Upper lobe of right lung (tissue), 1 donor: ENCODE results near the gene OLR1. TPM values are rescaled to one million over a fixed set of nuclear protein-coding genes. Genes with fewer than 3 reads are reported as not detected.
"Not testable (repeated sequence)": the region's sequence is repeated elsewhere in the genome, so short reads cannot be mapped to it uniquely, and the experiment has no call there.

Experiments
- ATAC-seq: fragments of 200-7000 bp; cut with Tn5 transposase; one replicate; pipeline ENCODE4 v1.9.1; 2020; ENCODE audit warnings: mild to moderate bottlenecking, moderate library complexity
- DNase-seq: peaks from one replicate; pipeline ENCODE4 v3.0.0-alpha.2; 2020
- H3K27ac ChIP-seq: fragments of 200-600 bp; one replicate; pipeline ENCODE4 v1.8.0; 2022
- H3K27me3 ChIP-seq: fragments of 200-600 bp; one replicate; pipeline ENCODE4 v1.8.0; 2022; ENCODE audit warnings: mild to moderate bottlenecking
- H3K36me3 ChIP-seq: fragments of 200-600 bp; one replicate; pipeline ENCODE4 v1.8.0; 2022
- H3K4me1 ChIP-seq: fragments of 200-600 bp; one replicate; pipeline ENCODE4 v1.8.0; 2022
- H3K4me3 ChIP-seq: fragments of 200-600 bp; one replicate; pipeline ENCODE4 v1.8.0; 2022; ENCODE audit warnings: mild to moderate bottlenecking
- H3K9me3 ChIP-seq: fragments of 200-600 bp; one replicate; pipeline ENCODE4 v1.8.0; 2022
- intact Hi-C: fragments of 100-400 bp; cut with DNase I; formaldehyde crosslinking; loops from one replicate; pipeline ENCODE4 v1.11.0; 2022
- total RNA-seq: library from RNA; stranded (reverse); fragmentation: NEBNext Ultra II Directional; extraction: Animal tissue kit (Norgen Biotek cat#: 25700); gene quantifications from one replicate; pipeline ENCODE4 v1.2.1, GENCODE V29; 2021
- TF ChIP-seq, protein P1 (sequence below): fragments of 200-600 bp; IDR thresholded peaks from one replicate; pipeline ENCODE4 v1.8.0; 2022; ENCODE audit warnings: antibody characterized with exemption
- donor health status: DM: no; HTN: yes; CAD: no; lungs with severe emphysema.

Gene OLR1
- total RNA-seq, 1 donor from 2014 or later, result 96.1 TPM

DNA sequence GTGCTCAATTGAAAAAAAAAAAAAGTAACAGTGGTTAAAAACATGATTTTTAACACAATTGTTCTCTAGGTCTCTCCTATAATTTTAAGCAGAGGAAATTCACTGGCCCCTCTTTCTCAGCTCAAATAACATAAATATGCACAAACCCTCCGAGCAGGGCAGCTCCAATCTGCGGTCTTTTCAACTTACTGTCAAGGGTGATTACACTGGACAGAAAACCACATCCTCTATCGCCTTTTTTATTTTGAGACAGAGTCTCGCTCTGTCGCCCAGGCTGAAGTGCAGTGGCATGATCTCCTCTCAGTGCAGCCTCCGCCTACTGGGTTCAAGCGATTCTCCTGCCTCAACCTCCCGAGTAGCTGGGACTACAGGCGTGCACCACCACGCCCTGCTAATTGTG is 24.3 kb upstream of the OLR1 start:
- ATAC-seq (peak; percentile 53), DNase-seq (no peak)
- Histone ChIP-seq H3K9me3 (no peaks in the 10 kb centered on the region), H3K4me3 (no peak overlapping the region), H3K36me3 (no peaks in the 10 kb centered on the region), H3K4me1 (no peaks in the 10 kb centered on the region), H3K27me3 (no peaks in the 10 kb centered on the region), H3K27ac (no peak overlapping the region)
- TF ChIP-seq, protein P1, sequence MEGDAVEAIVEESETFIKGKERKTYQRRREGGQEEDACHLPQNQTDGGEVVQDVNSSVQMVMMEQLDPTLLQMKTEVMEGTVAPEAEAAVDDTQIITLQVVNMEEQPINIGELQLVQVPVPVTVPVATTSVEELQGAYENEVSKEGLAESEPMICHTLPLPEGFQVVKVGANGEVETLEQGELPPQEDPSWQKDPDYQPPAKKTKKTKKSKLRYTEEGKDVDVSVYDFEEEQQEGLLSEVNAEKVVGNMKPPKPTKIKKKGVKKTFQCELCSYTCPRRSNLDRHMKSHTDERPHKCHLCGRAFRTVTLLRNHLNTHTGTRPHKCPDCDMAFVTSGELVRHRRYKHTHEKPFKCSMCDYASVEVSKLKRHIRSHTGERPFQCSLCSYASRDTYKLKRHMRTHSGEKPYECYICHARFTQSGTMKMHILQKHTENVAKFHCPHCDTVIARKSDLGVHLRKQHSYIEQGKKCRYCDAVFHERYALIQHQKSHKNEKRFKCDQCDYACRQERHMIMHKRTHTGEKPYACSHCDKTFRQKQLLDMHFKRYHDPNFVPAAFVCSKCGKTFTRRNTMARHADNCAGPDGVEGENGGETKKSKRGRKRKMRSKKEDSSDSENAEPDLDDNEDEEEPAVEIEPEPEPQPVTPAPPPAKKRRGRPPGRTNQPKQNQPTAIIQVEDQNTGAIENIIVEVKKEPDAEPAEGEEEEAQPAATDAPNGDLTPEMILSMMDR, result no peak
- intact Hi-C loops, result no loop called here

DNA sequence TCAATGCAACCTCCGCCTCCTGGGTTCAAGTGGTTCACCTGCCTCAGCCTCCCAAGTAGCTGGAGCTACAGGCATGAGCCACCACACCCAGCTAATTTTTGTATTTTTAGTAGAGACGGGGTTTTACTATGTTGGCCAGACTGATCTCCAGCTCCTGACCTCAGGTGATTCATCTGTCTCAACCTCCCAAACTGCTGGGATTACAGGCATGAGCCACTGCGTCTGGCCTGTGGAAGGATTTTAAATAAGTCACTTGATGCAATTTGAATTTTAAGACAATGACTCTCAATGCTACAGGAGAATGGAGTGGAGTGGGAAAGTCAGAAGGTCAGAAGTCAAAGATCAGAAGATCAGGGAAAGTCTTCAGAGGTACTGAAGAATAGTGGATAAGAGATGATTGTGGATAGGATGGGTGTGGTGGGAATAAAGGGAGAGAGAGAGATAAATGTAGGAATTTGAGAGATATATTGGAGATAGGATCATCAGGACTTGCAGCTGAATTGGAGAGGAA is 22.3 kb upstream of the OLR1 start:
- no peak overlapping the region for H3K4me3 ChIP-seq
- no peak overlapping the region for H3K27ac ChIP-seq
- intact Hi-C loops, result loop anchor here (5.0 kb wide), 1 partner anchor 42 kb away; no protein-coding TSS in a partner anchor
- no peaks in the 10 kb centered on the region for H3K36me3 ChIP-seq
- DNase-seq (no peak), ATAC-seq (no peak)
- H3K4me1 ChIP-seq, result peaks cover 9% of the 10 kb centered on the region
- no peaks in the 10 kb centered on the region for H3K27me3 ChIP-seq
- TF ChIP-seq, protein P1, result no peak
- no peaks in the 10 kb centered on the region for H3K9me3 ChIP-seq

DNA sequence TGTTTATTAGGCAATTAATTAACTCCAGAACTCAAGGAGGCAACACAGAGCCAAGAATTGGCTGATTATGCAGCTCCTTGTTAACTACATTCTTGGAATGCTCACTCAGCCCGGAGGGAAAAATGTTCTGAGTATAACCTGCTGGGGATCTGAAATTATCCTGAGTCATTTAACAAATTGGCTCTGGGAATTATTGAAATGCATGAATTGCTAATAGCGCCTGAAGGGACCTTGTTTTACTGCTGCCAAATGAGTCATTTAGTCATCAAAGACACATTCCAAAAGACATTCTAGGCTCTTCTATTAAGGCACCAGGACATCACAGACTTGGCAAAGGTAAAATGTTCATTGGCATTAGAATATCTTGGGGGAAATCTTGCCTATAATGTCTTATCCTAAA is 19.9 kb upstream of the OLR1 start:
- no peak for ATAC-seq
- DNase-seq, result no peak
- no peaks in the 10 kb centered on the region for H3K36me3 ChIP-seq
- intact Hi-C loops, result loop anchor here (5.0 kb wide), 1 partner anchor 40 kb away; no protein-coding TSS in a partner anchor
- peaks cover 9% of the 10 kb centered on the region for H3K4me1 ChIP-seq
- no peaks in the 10 kb centered on the region for H3K9me3 ChIP-seq
- TF ChIP-seq, protein P1, result no peak
- no peaks in the 10 kb centered on the region for H3K27me3 ChIP-seq
- H3K27ac ChIP-seq, result no peak overlapping the region
- H3K4me3 ChIP-seq, result no peak overlapping the region

DNA sequence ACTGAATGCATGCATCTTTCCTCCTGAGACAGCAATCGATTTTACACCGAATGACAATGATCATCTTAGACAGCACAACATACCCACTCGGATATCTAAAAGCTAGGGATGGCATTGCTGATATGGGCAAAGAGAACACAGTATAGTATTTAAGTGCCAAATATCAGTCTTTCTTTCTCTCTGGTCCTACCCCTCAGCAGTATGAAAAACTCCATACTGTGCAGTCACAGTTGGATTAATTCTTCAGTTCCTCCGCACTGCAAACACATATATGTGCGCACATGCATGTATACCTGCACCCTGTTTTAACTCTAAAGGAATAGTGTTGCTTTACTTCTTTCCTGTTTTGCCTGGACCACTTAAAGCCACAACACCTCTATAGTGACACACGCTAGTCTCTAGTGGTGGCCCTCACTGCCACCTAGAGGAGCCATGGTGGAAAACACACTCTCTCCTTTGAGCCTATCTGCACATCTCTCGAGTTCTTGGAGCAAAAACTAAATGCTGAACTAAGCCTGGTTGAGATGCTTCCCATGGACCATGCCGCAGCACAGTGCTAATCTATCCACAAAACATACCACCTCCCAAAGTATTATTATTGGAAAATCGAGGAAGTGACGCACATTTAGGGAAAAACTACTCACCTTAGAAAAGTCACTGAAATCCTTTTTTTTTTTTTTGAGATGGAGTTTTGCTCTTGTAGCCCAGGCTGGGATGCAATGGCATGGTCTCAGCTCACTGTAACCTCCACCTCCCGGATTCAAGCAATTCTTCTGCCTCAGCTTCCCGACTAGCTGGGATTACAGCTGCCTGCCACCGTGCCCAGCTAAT is 18.8 kb upstream of the OLR1 start:
- intact Hi-C loops, result loop anchor here (5.0 kb wide), 1 partner anchor 38 kb away; no protein-coding TSS in a partner anchor
- H3K27me3 ChIP-seq, result no peaks in the 10 kb centered on the region
- no peak overlapping the region for H3K4me3 ChIP-seq
- peaks cover 9% of the 10 kb centered on the region for H3K4me1 ChIP-seq
- no peak for DNase-seq
- H3K27ac ChIP-seq, result no peak overlapping the region
- H3K36me3 ChIP-seq, result no peaks in the 10 kb centered on the region
- peak; percentile 96 for ATAC-seq
- TF ChIP-seq, protein P1, result peak; percentile 88
- H3K9me3 ChIP-seq, result no peaks in the 10 kb centered on the region

DNA sequence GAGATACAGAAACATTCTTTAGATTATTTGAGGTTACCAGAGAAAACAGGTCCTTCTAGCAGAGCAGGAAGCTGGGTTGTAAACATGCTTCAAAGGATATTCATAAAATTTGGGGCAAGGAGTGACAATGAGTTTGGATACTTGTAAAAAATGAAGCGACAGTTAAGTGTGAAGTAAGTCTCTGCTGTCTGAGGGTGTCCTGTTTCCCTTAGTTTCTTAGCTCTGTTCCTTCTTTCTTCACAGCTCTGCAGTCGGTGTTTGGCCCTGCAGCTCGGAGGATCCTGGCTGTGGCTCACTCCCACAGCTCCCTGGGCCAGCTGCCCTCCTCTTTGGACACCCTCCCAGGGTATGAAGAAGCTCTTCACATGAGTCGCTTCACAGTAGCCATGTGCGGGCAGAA is 17.7 kb upstream of the OLR1 start:
- H3K9me3 ChIP-seq, result no peaks in the 10 kb centered on the region
- no peaks in the 10 kb centered on the region for H3K27me3 ChIP-seq
- H3K4me3 ChIP-seq, result no peak overlapping the region
- peaks cover 9% of the 10 kb centered on the region for H3K4me1 ChIP-seq
- no peaks in the 10 kb centered on the region for H3K36me3 ChIP-seq
- no peak for DNase-seq
- ATAC-seq, result peak; percentile 37
- TF ChIP-seq, protein P1, result no peak
- intact Hi-C loops, result loop anchor here (5.0 kb wide), 1 partner anchor 37 kb away; no protein-coding TSS in a partner anchor
- H3K27ac ChIP-seq, result no peak overlapping the region

DNA sequence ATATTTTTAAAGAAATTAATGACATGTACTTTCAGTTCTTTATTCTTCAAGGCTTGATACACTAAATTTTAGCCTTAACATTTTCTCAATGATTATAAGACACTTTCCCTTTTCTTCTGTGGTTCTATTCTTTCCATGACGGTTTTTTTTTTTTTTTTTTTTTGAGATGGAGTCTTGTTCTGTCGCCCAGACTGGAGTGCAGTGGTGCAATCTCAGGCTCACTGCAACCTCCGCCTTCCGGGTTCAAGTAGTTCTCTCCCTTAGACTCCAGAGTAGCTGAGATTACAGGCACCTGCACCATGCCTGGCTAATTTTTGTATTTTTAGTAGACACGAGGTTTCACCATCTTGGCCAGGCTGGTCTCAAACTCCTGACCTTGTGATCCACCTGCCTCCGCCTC is 15.0 kb upstream of the OLR1 start:
- H3K36me3 ChIP-seq, H3K9me3 ChIP-seq, H3K27me3 ChIP-seq, intact Hi-C loops: not testable (repeated sequence)
- Histone ChIP-seq H3K4me3 (peak overlapping the region; percentile 16), H3K27ac (peak overlapping the region; percentile 30), H3K4me1 (peaks cover 14% of the 10 kb centered on the region)
- peak; percentile 44 for ATAC-seq
- DNase-seq, result peak; percentile 75
